T-helper 1 cell treated with Interleukin-12 subunit alpha and Interleukin-12 subunit beta and Interleukin-4 antibody, amounts not matched to agents 30 ng/mL and 1 ng/mL, for 36 hours (primary cell): ENCODE data around the gene RAB5A. TPM values are rescaled to one million over a fixed set of nuclear protein-coding genes. Genes with fewer than 3 reads are reported as not detected.
"Not testable (repeated sequence)": the region's sequence is repeated elsewhere in the genome, so short reads cannot be mapped to it uniquely, and the experiment has no call there.

ENCODE experiments used
- intact Hi-C: fragments of 100-400 bp; cut with micrococcal nuclease; formaldehyde crosslinking; loops from one replicate; pipeline ENCODE4 v1.15.1; 2024
- total RNA-seq: library from RNA; stranded (reverse); gene quantifications from 2 replicates; pipeline ENCODE4 v1.2.3, GENCODE V29; 2022

RAB5A gene
- total RNA-seq, result 60.6 and 61.0 TPM in 2 replicates

DNA sequence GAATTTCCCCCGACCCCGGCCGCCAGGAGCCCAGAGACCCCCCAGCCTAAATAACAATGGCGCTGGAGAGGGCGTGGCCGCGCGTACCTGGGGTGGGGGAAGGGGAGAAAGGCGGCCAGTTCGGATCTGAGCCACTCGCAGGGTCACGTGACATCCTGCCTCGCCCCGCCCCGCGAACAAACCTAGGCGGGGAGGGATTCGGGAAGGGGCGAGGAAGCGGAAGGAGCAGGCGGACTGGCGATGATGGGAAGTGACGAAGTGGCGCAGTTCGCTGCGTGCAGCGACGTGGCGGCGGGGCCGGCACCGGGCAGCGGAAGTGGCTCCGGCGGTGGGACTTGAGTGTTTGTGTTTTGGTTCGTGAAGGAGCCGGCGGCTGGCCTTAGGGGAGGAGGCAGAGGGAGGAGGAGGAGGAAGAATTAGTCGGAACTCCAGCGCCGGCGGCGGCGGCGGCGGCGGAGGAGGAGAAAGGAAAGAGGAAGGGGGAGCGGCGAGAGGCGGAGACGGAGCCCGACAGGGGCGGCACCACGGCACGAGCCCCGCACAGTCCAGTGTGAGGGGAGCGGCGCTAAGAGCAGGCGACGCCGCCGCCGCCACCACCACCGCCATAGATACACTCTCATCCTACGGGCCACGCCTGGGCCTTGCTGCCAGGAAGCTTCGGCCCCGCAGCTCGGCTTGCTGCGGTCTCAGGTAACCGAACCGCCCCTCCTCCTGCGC is at the start of gene RAB5A:
Gene RAB5A, plus strand, starts transcription at position 266 of the 717 bp plus-strand sequence. CDS start 3,802 bp downstream, outside the sequence.
- intact Hi-C loops, result loop anchor here (1.0 to 10.0 kb wide), 9 partner anchors 16 to 1512 kb away; partner anchors contain the start of genes KCNH8 and SGO1

- intact Hi-C loops, result no loop called here
Observed at GRCh38 chr3:19898721-19899120, 48.2 kb upstream of the RAB5A start.

GRCh38 chr3:19899264-19899663 is 47.6 kb upstream of the RAB5A start:
- intact Hi-C loops, result no loop called here

GRCh38 chr3:19899833-19900232 is 47.1 kb upstream of the RAB5A start:
- intact Hi-C loops, result not testable (repeated sequence)

GRCh38 chr3:19901337-19901736 is 45.6 kb upstream of the RAB5A start:
- intact Hi-C loops, result no loop called here

- intact Hi-C loops, result no loop called here
Observed at GRCh38 chr3:19901918-19902317, 45.0 kb upstream of the RAB5A start.

DNA sequence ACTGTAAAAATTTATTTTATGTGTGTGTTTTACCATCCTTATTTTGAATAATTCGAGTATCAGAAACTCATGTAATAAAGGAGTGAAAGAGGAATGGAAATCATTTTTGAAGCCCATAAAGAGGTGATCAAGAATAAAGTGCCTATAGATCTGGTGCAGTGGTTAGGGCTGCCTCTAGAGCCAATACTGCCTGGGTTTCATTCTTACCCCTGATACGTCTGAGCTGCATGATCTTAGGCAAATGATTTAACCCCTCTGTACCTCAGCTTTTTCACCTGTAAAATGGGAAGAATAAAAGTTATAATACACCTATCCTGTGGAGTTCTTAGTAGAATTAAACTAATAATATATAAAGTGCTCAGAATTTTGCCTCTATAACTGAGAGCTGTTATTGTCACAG is 43.2 kb upstream of the RAB5A start:
- intact Hi-C loops, result no loop called here

- intact Hi-C loops, result no loop called here
Observed at GRCh38 chr3:19907523-19907922, 39.4 kb upstream of the RAB5A start.

DNA sequence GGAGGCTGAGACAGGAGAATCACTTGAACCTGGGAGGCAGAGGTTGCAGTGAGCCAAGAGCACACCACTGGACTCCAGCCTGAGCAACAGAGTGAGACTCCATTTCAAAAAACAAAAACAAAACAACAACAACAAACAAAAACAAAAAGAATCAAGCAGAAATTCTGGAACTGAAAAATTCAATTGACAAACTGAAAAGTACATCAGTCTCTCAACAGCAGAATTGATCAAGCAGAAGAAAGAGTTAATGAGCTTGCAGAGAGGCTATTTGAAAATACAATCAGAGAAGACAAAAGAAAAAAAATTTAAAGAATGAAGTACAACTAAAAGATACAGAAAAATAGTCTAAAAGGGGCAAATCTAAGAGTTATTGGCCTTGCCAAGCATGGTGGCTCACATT is 35.4 kb upstream of the RAB5A start:
- intact Hi-C loops, result no loop called here

GRCh38 chr3:19917167-19917566 is 29.7 kb upstream of the RAB5A start:
- intact Hi-C loops, result no loop called here

- intact Hi-C loops, result no loop called here
Observed at GRCh38 chr3:19920401-19921080, 26.4 kb upstream of the RAB5A start.

- intact Hi-C loops, result loop anchor here (1.0 to 5.0 kb wide), 2 partner anchors 15 to 256 kb away; partner anchors contain the start of gene SGO1
Observed at GRCh38 chr3:19931180-19931692, 15.7 kb upstream of the RAB5A start.

- intact Hi-C loops, result loop anchor here (1.0 to 5.0 kb wide), 2 partner anchors 15 to 256 kb away; partner anchors contain the start of gene SGO1
Observed at GRCh38 chr3:19931767-19932188, 15.1 kb upstream of the RAB5A start.

DNA sequence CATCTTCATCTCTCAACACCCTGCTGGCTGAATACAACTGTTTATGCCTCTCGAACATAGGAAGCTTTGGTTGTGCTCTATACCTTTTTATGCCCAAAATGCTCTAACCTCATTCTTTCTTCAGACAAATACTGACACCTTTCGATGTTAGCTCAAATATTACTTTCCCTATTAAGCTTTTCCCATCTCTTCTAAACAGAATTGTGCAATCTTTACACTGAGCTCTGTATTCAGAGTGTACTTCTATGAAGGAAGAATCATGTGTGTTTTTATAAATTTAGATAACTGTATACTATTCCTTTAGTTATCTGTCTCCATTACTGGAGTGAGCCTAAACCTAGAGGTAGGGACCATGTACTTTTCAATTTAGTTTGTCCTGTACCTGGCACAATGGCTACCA is 14.5 kb upstream of the RAB5A start:
- intact Hi-C loops, result loop anchor here (5.0 kb wide), 1 partner anchor 255 kb away; the partner anchor contains the start of gene SGO1

GRCh38 chr3:19934098-19934566 is 12.8 kb upstream of the RAB5A start, which contains the start of gene EFHB:
Gene EFHB, minus strand, starts transcription at chr3:19934217. Its CDS starts 199 bp downstream, at chr3:19934018.
- intact Hi-C loops, result loop anchor here (5.0 kb wide), 1 partner anchor 253 kb away; the partner anchor contains the start of gene SGO1

DNA sequence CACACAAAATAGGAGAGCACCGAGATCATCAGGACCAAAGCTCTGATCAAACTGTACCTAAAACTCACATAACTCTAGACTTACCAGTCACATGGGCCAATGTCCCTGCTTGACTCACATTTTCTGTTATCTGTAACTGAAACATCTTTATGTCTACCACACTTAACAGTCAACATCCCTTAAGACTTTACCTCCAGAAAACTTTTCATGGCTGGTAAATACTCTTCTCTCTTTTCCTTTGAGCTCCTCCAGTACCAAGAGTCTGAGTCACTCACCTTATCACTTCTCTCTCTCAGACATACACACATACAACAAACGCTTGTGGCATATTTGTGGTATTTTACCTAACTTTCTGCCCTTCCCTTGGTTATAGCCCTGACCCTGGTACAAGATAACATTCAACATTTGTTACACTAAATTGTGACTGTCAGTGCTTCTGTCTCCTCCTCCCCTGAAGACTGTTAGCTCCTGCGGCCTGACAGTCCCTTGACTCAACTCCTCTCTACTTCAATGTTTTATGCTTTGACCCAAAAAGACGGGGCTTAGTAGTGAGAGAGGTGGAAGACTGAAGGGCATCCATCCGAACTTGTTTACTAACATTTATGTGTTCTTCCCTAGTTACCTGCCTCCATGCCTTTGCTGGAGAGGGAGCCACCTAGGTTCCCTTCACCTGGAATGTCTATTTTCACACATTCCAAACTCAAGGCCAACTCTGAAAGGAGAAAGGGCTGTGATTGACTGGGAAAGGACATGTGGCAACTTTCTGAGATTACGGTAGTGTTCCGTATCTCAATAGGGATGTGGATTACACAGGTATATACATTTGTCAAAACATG is 9.2 kb upstream of the RAB5A start:
- intact Hi-C loops, result no loop called here

GRCh38 chr3:19938295-19938627 is 8.6 kb upstream of the RAB5A start:
- intact Hi-C loops, result no loop called here

DNA sequence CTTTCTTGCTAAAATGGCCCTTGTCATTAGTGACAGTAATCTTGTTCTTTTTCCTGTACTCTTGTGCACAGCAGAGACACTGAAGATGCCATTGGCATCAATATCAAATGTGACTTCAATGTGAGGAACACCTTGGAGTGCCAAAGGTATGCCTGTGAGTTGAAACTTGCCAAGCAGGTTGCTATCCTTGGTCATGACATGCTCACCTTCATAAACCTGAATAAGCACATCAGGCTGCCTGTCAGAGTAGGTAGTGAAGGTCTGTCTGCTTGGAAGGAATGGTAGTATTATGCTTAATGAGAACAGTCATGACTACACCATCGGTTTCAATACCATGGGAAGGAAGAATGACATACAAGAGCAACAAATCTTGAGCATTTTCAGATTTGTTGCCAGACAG is 6.3 kb upstream of the RAB5A start:
- intact Hi-C loops, result loop anchor here (10.0 kb wide), 2 partner anchors 1204 to 1506 kb away; no protein-coding TSS in a partner anchor

GRCh38 chr3:19945534-19945933 is 1.4 kb upstream of the RAB5A start:
- intact Hi-C loops, result loop anchor here (5.0 to 10.0 kb wide), 3 partner anchors 798 to 1511 kb away; partner anchors contain the start of gene KCNH8

GRCh38 chr3:19945969-19946831 is 697 bp upstream of the RAB5A start:
- intact Hi-C loops, result loop anchor here (1.0 to 10.0 kb wide), 4 partner anchors 15 to 1511 kb away; partner anchors contain the start of gene KCNH8
